ENCODE results near the gene RBPMS2.

DNA sequence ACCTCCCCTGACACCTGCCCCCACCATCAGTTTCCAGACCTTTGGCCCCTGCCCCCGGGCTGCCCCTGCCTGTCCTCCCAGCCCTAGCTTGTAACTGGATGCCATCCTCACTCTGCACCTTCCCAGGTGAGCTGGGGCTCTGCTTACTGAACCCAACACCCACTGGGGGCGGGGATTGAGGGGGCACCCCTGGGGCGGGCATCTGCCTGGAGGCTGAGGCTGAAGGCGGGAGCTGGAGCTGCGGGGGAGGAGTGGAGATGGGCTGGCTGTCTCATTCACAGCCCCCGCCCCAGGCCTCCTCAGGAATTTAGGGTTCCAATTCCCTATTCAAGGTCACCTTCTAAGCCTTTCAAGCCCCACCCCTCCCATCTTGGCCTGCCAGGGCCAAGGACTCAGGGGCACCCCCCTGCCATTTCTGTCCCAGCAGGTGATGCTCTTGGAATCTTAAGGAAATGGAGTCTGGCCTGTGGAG lies 32.4 kb upstream of the RBPMS2 start:
- TF ChIP-seq, protein P1, sequence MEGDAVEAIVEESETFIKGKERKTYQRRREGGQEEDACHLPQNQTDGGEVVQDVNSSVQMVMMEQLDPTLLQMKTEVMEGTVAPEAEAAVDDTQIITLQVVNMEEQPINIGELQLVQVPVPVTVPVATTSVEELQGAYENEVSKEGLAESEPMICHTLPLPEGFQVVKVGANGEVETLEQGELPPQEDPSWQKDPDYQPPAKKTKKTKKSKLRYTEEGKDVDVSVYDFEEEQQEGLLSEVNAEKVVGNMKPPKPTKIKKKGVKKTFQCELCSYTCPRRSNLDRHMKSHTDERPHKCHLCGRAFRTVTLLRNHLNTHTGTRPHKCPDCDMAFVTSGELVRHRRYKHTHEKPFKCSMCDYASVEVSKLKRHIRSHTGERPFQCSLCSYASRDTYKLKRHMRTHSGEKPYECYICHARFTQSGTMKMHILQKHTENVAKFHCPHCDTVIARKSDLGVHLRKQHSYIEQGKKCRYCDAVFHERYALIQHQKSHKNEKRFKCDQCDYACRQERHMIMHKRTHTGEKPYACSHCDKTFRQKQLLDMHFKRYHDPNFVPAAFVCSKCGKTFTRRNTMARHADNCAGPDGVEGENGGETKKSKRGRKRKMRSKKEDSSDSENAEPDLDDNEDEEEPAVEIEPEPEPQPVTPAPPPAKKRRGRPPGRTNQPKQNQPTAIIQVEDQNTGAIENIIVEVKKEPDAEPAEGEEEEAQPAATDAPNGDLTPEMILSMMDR (IDR thresholded peaks at IDR 0.05), result no peak
- no peak for TF ChIP-seq POLR2A (IDR thresholded peaks at IDR 0.05)

Data from uterus (tissue), 2 donors.